Endodermal cell (in vitro differentiated cells): ENCODE data around the gene ARHGDIA. TPM values are rescaled to one million over a fixed set of nuclear protein-coding genes. Genes with fewer than 3 reads are reported as not detected.

Experiments
- DNase-seq: peaks from one replicate; pipeline ENCODE4 v3.0.0-alpha.2; 2017
- H3K27ac ChIP-seq: 2 replicates; pipeline ENCODE4 v1.5.1; 2013; ENCODE audit warnings: mild to moderate bottlenecking, low read depth, low read length, moderate library complexity
- H3K27me3 ChIP-seq: 2 replicates; pipeline ENCODE4 v1.6.1; 2013; ENCODE audit warnings: mild to moderate bottlenecking, low read length, moderate library complexity; ENCODE audit not compliant: insufficient read depth, control insufficient read depth, poor library complexity, severe bottlenecking
- H3K36me3 ChIP-seq: 2 replicates; pipeline ENCODE4 v1.7.0; 2013; ENCODE audit warnings: mild to moderate bottlenecking, low read length, moderate library complexity; ENCODE audit not compliant: control insufficient read depth, insufficient read depth
- H3K4me1 ChIP-seq: one replicate; pipeline ENCODE4 v1.7.0; 2013; ENCODE audit warnings: low read length; ENCODE audit not compliant: control insufficient read depth, insufficient read depth
- H3K4me3 ChIP-seq: 2 replicates; pipeline ENCODE4 v1.5.1; 2013; ENCODE audit warnings: mild to moderate bottlenecking, low read length, moderate library complexity
- H3K9ac ChIP-seq: 2 replicates; pipeline ENCODE4 v1.6.1; 2013; ENCODE audit warnings: mild to moderate bottlenecking, low read length, moderate library complexity; ENCODE audit not compliant: poor library complexity, severe bottlenecking; ENCODE audit errors: extremely low read depth
- H3K9me3 ChIP-seq: 2 replicates; pipeline ENCODE4 v1.6.1; 2013; ENCODE audit warnings: mild to moderate bottlenecking, low read length, moderate library complexity; ENCODE audit not compliant: control insufficient read depth
- H3K27ac Mint-ChIP-seq: 2 replicates; pipeline ENCODE4 v1.8.0; 2020; ENCODE audit warnings: mixed read lengths
- H3K27me3 Mint-ChIP-seq: 2 replicates; pipeline ENCODE4 v1.8.0; 2021; ENCODE audit warnings: mild to moderate bottlenecking, mixed read lengths; ENCODE audit not compliant: insufficient read depth
- H3K36me3 Mint-ChIP-seq: 2 replicates; pipeline ENCODE4 v1.8.0; 2020; ENCODE audit warnings: low read depth, mixed read lengths
- H3K4me1 Mint-ChIP-seq: 2 replicates; pipeline ENCODE4 v1.8.0; 2020; ENCODE audit warnings: mixed read lengths
- H3K4me3 Mint-ChIP-seq: 2 replicates; pipeline ENCODE4 v1.8.0; 2020; ENCODE audit warnings: mild to moderate bottlenecking, moderate library complexity, mixed read lengths
- H3K9me3 Mint-ChIP-seq: 2 replicates; pipeline ENCODE4 v1.8.0; 2020; ENCODE audit warnings: mild to moderate bottlenecking, mixed read lengths
- WGBS, 2 experiments: methylation state at CpG; one replicate each; pipeline versions ENCODE4 v1.1.5 to v1.1.7; 2013; ENCODE audit warnings: missing lambda C conversion rate in 2 of 2, mixed read lengths in 1 of 2; ENCODE audit not compliant: insufficient coverage in 1 of 2, insufficient read length in 1 of 2; 5-methylcytosine and 5-hydroxymethylcytosine counted together
- total RNA-seq, 2 donors: library from RNA; stranded (reverse); fragmentation: NEBNext Ultra II Directional in 1 of 2; extraction: Animal tissue kit (Norgen Biotek cat#: 25700) in 1 of 2; gene quantifications; 2 replicates in 1 of 2; 3 replicates in 1 of 2; pipeline ENCODE4 v1.2.1, GENCODE V29; 2021
- TF ChIP-seq, protein P1 (sequence below): fragments of 200-600 bp; sonication (generic); conservative IDR thresholded peaks from 2 replicates; pipeline ENCODE4 v1.5.0; 2021; ENCODE audit warnings: antibody characterized with exemption, mild to moderate bottlenecking

ARHGDIA gene
- total RNA-seq, 2 donors from 2014 or later: 240 to 254 TPM

DNA sequence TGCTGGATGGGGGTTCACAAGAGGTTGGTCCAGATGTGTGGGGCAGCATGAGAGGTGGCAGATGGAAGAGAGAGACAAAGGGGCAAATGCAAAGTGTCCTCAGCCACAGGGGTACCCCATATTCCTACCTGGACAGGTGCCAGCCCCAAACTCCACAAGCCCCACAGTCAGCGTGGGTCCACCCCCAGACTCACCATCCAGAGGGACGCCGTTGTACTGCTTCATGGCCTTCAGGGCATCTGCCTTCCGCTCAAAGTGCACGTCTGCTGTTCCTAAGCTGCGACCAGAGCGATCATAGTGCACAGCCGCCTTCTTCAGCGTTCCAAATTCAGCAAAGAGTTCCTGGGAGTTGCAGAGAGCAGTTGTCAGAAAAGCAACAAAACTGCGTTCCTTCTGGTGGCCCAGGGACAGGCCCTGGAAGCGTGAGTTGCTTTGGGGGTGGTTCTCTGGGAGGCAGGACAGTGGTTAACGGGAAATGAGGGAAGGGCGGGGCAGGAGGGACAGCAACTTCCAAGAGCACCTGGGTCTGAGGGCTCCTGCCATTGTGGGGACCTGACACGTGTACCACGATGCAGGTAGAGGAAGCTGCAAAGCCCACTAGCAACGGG is 18.0 kb upstream of the ARHGDIA start:
- H3K36me3 Mint-ChIP-seq: peaks cover 60% of the 10 kb centered on the region
- no peak overlapping the region for H3K9ac ChIP-seq
- H3K9me3 Mint-ChIP-seq: no peaks in the 10 kb centered on the region
- no peaks in the 10 kb centered on the region for H3K27me3 ChIP-seq
- H3K4me1 Mint-ChIP-seq: peaks cover 5% of the 10 kb centered on the region
- H3K4me1 ChIP-seq: peaks cover 7% of the 10 kb centered on the region
- no peak overlapping the region for H3K4me3 ChIP-seq
- no peak overlapping the region for H3K27ac ChIP-seq
- TF ChIP-seq, protein P1, sequence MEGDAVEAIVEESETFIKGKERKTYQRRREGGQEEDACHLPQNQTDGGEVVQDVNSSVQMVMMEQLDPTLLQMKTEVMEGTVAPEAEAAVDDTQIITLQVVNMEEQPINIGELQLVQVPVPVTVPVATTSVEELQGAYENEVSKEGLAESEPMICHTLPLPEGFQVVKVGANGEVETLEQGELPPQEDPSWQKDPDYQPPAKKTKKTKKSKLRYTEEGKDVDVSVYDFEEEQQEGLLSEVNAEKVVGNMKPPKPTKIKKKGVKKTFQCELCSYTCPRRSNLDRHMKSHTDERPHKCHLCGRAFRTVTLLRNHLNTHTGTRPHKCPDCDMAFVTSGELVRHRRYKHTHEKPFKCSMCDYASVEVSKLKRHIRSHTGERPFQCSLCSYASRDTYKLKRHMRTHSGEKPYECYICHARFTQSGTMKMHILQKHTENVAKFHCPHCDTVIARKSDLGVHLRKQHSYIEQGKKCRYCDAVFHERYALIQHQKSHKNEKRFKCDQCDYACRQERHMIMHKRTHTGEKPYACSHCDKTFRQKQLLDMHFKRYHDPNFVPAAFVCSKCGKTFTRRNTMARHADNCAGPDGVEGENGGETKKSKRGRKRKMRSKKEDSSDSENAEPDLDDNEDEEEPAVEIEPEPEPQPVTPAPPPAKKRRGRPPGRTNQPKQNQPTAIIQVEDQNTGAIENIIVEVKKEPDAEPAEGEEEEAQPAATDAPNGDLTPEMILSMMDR: no peak
- peak overlapping the region; percentile 37 for H3K27ac Mint-ChIP-seq
- H3K27me3 Mint-ChIP-seq: no peaks in the 10 kb centered on the region
- 96 to 100% methylated on average over 13 to 16 of the region's 16 CpGs for WGBS, 2 experiments
- H3K9me3 ChIP-seq: no peaks in the 10 kb centered on the region
- peak overlapping the region; percentile 83 for H3K4me3 Mint-ChIP-seq
- peaks cover 71% of the 10 kb centered on the region for H3K36me3 ChIP-seq
- peak; percentile 43 for DNase-seq

DNA sequence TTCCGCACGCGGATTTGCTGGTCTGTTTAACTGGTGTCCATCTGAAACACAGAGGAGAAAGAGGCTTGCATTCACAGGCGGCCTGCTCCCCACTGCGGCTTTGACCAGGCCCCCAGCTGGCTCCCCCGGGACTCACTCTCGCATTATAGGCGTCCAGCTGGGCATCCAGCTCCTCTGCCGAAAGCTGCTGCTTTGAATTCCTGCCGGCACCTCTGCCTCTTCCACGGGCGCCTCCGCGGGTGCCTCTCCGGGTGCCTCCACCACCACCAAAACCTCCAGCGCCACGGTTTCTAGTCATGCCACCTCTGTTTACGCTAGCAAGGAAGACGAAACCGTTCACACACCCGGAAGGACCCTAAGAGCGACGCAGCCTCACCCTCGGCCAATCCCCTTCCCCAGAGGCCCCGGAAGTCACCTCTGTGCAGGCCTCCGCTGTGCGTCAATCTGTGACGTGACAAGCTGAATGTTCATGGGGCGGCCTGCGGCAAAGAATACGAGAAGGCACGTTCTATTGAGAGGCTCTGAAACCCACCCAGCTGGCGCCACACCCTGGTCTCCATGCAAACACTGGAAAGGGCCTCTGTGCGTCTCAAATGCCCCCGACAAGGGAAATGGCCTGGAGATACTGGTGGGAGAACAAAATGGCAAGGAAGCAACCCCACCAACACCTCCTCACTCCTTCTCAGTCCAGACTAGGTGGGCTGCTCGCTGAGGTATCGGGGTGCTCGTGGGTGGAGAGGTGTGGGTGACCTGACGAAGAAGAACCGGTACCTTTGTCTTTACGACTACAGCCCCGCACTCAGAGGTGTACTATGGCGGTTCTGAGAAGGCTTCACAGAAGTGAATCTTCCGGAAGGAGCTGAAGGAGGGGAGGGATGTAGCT is 17.2 kb upstream of the ARHGDIA start:
- H3K27ac ChIP-seq: no peak overlapping the region
- Mint-ChIP-seq H3K9me3 (no peaks in the 10 kb centered on the region), H3K4me1 (peaks cover 5% of the 10 kb centered on the region), H3K4me3 (peak overlapping the region; percentile 83), H3K27ac (peak overlapping the region; percentile 37), H3K27me3 (no peaks in the 10 kb centered on the region), H3K36me3 (peaks cover 64% of the 10 kb centered on the region)
- peaks cover 7% of the 10 kb centered on the region for H3K4me1 ChIP-seq
- H3K4me3 ChIP-seq: no peak overlapping the region
- WGBS, 2 experiments: 97% methylated on average over 37 to 44 of the region's 44 CpGs
- no peak overlapping the region for H3K9ac ChIP-seq
- no peaks in the 10 kb centered on the region for H3K9me3 ChIP-seq
- H3K27me3 ChIP-seq: no peaks in the 10 kb centered on the region
- DNase-seq: peak; percentile 42
- TF ChIP-seq, protein P1: no peak
- H3K36me3 ChIP-seq: peaks cover 74% of the 10 kb centered on the region

DNA sequence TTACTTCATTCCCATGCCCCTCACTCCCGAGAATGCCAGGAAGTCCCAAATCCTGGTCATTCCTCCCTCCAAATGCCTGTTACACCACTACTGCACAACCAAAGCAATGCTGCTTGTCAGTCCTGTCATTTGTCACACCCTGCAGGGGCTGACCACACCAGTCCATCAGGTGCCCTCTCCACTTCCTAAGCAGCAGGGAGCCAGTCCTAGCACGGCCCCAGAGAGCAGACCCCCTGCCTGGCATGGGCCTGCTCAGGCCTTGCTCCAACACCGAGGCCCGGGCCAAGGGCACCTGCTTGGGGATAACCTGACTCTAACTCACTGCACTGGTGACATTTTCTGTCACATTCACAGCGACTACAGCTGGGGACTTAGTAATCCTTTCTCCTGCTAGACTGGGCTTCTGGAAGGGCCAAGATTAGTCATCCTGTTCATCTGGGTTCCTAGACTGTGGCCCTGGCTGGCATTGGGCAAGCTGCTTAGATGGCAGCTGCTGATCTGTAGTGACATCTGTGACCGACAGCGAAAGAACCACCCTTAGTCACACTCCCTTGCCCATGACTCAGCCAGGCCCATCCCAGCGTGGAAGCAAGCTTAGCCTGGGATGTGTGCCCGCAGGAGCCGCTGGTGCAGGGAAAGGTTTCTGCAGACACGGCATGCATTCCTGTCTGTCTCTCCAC is 14.9 kb upstream of the ARHGDIA start:
- no peaks in the 10 kb centered on the region for H3K9me3 ChIP-seq
- H3K4me1 Mint-ChIP-seq: peaks cover 5% of the 10 kb centered on the region
- H3K27me3 ChIP-seq: no peaks in the 10 kb centered on the region
- H3K27me3 Mint-ChIP-seq: no peaks in the 10 kb centered on the region
- peaks cover 7% of the 10 kb centered on the region for H3K4me1 ChIP-seq
- H3K27ac ChIP-seq: no peak overlapping the region
- no peaks in the 10 kb centered on the region for H3K9me3 Mint-ChIP-seq
- H3K36me3 Mint-ChIP-seq: peaks cover 78% of the 10 kb centered on the region
- 98 to 100% methylated on average over 11 of the region's 11 CpGs for WGBS, 2 experiments
- no peak overlapping the region for H3K27ac Mint-ChIP-seq
- DNase-seq: peak; percentile 49
- no peak overlapping the region for H3K4me3 ChIP-seq
- peaks cover 92% of the 10 kb centered on the region for H3K36me3 ChIP-seq
- H3K4me3 Mint-ChIP-seq: no peak overlapping the region
- TF ChIP-seq, protein P1: no peak
- no peak overlapping the region for H3K9ac ChIP-seq
